T1000 (cell line): ENCODE measurements around the gene ANKS1B.
A peak's percentile ranks its signal among the peaks of the same experiment; 100 is the strongest.
"Not testable (repeated sequence)": the region's sequence is repeated elsewhere in the genome, so short reads cannot be mapped to it uniquely, and the experiment has no call there.

Experiments used
- DNase-seq: peaks from one replicate; lab custom pipeline; 2025; ENCODE audit warnings: mixed read lengths; lab: John Stamatoyannopoulos, UW

ANKS1B gene

DNA sequence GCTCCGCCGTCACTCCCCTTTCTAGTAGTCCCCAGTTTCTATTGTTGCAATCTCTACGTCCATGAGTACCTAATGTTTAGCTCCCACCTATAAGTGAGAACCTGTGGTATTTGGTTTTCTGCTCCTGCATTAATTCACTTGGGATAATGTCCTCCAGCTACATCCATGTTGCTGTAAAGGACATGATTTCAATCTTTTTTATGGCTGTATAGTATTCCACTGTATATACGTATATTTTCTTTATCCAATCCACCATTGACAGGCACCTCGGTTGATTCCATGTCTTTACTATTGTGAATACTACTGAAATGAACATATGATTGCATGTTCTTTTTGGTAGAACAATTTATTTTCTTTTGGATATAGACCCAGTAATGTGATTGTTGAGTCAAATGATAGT lies 114.7 kb downstream of the ANKS1B start:
- DNase-seq, result no peak

DNA sequence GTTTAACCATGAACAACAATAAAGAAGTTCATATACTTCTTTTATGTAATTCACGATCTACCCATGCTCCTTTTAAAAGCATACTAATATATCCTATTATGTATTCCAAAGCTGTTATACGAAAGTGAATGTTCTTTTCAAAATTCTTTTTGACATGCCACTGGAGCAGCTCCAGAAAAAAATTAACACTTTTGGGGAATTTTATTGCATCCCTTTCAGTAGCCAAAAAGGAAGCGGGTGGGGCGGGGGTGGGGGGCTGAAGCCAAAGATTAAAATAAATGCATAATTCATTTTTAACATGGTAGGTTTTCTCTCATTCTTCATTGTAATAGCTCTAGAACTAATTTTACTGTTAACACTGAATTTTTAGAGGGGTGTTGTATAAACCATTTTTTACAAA lies 123.0 kb downstream of the ANKS1B start:
- no peak for DNase-seq

DNA sequence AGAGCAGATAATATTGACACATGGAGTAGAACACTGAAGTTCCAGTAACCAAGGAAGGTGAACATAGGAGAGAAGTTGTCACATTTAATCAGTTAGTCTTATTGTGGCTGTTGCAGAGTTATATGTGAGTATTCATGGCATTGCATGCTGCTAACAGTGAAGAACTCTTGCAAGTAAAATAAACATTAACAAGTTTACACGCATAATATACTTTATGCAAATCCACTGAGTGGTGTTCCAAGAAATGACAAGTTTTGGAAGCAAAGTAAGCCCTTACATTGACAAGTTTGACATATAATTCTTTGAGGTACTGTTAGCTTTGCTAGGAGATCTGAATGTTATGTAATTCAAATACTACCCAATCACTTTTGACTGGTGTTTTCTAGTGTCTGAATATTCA lies 125.6 kb downstream of the ANKS1B start:
- DNase-seq, result no peak

DNA sequence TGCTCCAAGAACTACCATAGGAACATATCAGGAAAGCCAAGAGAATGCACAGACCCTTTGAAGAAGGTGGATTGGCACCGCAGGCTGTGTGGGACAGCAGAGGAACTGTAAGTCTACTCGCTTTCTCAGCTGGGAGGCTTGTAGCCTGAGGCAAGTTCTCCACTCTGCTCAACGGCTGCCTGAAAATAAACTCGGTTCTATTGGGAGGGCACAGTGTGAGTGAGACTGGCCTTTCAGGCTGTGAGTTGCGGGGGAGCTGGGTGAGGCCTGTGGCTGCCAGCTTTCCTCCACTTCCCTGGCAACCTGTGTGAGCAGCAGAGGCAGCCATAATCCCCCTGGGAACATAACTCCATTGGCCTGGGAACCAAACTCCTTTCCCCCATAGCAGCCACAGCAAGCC lies 132.1 kb downstream of the ANKS1B start:
- DNase-seq, result no peak

DNA sequence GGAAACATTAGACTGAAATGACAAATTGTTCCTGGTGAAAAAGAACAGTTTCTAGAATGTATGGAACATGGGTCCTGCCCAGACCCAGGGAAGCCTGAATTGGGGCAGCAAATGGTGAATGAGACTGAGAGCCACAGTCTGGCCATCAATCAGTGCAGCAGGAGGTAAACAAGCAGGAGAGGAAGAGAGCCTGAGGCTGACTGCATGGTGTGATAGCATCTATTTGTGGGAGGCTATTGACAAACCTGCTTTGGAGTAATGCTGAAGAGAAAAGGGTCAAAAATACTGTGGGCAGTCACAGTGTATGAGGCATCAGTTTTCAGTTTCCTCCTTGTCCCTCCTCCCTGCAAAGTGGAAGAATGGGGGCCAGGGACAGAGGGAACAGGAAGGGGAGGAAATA lies 136.8 kb downstream of the ANKS1B start:
- DNase-seq, result no peak

DNA sequence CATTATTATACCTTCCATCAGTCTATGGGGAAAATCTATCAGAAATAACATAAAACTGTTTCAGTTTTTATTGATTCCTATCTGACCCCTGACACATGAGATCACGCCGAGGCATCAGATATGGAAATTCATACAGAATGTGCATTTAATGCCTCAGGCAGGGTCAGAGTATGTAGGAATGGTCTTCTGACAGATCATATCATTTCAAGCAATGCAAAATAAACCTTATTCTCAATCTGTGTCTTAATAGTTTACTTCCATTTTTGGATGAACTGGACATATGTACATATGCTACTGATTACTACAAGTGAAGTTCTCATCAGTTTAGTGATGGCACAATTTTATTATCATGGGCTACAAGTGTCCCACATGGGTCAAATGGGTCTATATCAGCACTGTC lies 150.0 kb downstream of the ANKS1B start:
- no peak for DNase-seq

DNA sequence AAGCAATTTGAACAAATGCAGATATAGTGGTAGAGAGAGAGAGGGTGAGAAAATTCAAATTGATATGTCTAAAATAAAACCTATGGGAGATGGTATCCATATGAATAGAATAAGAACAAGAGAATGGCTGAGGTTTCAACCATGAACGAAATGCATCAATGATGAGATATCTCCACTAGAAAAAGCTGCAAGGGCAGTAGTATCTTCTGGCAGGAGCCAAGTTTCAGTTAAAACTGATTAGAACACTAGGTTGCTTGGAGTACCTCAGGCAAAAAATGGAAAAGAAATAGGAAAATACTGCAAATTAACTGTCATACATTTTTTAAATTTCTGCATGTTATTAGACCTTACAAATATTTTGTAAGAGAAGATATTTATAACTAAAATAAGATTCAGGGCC lies 151.3 kb downstream of the ANKS1B start:
- no peak for DNase-seq

DNA sequence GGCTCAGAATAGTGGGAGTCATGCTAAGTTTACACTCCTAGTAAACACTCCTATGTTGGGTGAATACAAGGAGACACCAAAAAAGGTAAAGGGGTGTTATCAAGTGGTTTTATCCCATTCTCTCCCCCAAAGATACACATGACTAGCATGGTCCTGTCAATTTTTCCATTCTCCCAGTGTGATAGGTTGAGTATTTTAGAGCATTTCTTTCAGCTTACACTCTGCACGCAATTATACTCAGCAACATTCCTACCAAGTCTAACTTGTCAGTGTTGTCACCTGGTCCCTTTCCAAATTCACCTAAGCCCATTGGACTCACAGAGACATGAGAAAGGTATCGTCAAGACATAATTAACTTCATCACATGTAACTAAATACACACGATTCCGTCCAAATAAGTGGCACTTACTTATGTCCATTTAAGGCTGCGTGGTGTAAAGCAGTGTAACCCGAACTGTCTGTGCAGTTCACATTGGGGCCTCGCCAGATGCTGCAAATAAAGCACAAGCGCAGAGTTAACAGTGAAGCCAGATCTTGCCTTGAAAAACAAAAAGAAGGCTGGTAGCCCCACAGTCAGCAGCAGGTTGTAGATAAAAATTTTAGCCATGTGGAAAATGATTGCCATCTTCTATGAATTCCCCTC lies 159.7 kb downstream of the ANKS1B start:
- DNase-seq, result no peak

DNA sequence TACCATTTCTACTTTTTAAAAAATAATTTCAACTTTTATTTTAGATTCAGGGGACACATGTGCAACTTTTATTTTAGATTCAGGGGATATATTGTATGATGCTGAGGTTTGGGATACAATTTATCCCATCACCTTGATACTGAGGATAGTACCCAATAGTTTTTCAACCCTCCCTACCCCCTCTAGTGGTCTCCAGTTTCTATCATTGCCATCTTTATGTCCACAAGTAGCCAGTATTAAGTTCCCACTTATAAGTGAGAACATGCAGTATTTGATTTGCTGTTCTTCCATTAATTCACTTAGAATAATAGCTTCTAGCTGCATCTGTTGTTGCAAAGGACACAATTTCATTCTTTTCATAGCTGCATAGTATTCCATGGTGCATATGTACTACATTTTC lies 162.5 kb downstream of the ANKS1B start:
- DNase-seq, result no peak

DNA sequence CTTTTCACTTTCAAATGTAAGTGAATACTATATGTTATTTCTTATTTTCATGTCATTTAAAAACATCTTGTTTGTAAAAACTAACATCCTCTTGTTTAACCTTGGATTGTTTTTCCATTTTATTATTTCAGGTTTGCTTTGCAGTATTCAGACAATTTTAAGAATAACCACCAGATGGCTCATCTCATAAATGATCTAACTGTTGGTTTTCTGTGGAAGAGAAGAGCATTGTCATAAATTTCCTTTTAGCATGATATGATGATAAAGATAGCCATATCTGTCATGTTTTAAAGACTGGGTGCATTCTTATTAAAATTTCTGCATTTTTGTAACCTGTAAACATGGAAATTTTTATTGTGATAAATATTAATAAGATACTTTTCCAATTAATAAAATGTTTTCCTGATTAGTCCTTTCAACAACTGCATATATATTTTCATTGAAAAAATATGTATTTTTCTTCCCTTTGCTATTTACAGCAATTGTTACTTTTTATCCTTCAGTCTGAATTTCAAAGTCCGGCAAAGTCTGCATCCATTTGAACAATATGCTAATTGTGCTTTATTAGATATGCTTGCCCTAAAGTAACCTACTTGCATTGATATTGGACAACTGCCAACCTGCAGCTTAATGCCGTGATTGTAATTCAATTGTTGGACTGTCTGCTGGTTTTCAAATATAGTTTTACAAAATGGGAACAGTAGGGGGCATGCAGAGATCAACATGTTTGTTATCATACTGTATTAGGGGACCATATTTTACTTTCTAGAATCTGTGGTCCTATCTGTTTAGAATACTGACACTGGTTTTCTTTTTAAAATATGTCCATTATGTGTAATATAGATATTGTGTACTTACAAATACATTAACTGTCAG lies 173.8 kb downstream of the ANKS1B start:
- DNase-seq, result peak; percentile 2

DNA sequence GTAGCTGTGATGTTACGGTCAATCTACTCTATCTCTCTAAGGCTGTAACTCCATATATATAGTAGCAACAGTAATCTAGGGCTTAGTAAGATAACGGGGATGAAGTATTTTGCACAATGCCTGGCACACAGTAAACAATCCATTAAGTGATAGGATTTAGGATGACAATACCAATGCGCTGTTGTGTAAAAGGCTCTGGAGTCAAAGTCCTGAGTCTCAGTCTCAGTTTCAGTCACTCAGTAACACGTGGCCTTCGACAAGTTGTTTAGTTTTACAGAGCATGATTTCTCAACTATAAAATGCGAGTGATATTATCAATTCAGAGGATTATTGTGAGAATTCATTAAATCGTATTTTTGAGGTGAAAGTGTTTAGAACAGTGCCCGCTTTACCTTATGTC lies 174.8 kb downstream of the ANKS1B start:
- DNase-seq, result no peak

DNA sequence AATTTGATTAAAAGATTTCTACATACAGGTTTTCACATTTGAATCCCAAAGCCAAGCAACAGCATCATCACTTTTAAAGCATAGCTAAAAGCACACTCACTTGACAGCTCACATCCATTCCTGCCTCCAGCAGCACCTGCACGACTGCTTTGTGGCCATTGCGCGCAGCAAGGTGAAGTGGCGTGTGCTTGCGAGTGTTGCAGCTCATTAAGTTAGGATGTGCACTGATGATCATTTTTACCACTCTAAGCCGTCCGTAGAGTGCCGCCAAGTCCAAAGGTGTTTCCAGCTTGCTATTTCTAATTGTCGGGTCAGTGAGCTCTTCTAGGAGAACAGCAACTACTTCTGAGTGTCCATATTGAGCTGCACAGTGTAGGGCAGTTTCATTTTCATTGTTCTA lies 178.4 kb downstream of the ANKS1B start:
- no peak for DNase-seq

DNA sequence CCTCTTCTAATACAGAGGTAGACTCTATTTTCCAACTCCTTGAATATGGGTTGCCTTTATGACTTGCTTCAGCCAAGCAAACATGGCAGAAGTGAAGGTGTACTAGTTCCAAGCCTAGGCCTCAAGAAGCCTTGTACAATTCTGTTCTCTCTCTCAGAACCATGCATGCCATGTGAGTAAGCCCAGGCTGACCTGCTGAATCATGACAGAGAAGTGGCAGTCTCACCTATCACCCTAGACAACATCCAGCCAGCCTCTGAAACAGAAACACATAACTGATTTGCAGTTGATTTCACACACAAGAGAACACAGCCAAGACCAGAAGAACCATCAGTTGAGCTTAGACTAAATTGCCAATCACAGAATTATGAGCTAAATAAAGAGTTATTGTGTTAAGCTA lies 180.0 kb downstream of the ANKS1B start:
- DNase-seq, result no peak

DNA sequence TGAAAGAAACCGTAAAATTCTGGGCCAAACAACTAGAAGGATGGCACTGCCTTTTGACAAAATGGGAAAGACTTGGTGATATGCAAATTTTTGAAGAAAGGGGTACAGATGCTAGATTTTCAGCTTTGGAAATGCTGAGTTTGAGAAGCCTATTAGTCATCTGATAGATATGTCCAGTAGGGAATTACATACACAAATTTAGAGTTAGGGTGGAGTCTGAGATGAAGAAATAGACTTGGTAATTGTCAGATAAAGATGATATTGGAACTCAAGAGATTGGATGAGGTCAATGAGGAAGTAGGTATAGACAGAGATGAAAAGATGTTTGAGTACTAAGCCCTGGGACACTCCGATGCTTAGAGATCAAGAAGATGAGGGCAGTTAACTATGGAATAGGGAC lies 184.1 kb downstream of the ANKS1B start:
- no peak for DNase-seq

DNA sequence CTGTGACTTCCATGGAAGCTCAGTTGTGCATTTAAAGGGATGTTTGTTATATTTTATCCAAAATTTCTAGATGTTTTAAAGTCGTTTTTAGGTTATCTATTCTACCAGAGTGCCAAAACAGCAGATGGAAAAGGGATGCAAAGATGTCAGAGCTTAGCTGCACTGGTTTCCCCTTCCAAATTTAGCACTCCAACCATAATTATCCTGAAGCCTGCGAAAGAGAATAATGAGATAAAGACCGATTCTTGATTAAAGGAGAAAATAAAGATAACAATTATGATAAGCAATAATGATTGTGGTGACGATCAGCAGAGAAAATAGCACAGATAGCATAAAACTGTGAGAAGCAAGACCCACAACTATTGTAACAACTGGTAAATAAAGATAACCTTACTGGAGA lies 186.8 kb downstream of the ANKS1B start:
- not testable (repeated sequence) for DNase-seq

DNA sequence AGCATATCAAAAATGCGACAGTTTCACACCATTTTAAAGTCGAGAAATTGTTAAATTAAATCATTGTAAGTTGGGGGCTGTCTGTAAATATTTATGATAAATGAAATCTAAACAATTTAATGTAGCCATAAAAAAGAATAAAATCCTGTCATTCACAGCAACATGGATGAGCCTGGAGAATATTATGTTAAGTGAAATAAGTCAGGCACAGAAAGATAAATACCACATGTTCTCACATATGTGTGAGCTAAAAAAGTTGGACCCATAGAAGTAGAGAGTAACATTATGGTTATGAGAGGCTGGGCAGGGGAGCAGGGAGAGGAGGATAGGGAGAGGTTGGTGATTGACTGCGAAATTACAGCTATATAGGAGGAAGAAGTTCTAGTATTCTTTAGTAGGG lies 201.3 kb downstream of the ANKS1B start:
- no peak for DNase-seq

DNA sequence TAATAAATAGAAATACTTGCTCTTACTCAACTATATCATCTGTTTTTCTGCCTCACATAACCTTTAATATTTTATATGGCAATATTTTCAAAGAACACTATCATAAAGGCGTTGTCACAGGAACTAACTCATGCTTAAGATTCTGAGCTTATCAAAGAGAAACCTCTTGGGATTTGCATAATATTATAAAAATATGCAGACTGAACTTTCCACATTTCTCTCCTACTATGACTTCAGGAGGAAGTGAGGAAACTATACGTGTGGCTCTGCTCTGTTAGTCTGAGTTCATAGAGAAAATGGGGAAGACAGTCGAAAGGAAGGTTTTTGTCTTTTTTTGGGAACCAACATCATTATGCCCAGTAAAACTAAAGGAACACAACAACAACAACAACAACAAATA lies 212.5 kb downstream of the ANKS1B start:
- DNase-seq, result no peak

DNA sequence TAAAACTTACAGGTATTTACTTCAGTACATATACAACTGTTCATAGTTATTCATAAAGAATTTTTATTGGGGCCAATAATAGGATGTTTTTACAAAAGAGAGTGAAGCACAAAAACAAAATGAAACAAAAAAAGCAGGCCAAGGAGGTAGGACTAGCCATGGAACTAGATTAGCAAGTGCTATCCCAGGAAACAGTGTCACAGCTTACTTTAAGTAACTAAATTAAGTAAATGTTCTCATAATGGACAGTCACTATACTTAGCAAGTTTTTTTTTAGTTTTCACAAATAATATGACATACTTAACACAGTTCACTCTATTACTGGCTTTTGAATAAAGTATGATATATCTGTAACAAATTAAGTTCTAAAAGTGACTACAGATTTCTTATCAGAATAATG lies 213.1 kb downstream of the ANKS1B start:
- no peak for DNase-seq

DNA sequence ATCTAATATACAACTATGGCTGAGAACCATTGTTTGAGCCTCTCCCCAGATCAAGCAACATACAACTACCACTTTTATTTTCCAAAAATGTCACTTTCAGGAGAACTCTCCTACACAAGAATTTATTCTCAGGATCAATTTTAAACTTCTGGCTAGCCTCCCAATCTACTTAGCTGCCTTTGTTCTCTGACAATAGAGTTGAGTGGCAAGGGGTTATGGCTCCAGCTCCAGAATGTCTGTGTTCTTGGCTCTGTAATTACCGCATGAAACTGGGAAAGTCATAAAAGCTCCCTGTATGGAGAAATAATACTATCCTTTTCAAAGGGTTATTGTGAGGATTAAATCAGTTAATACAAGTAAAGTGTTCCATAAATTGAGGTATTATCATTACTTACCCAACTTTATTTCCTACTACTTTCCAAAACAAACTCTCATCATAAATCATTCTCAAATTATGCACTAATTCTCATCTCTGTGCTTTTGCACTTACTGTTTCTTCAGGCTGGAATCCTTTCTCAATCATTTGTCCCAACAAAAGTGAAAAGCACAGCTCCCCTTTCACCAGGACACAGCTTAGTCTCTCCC lies 215.2 kb downstream of the ANKS1B start:
- DNase-seq, result no peak

DNA sequence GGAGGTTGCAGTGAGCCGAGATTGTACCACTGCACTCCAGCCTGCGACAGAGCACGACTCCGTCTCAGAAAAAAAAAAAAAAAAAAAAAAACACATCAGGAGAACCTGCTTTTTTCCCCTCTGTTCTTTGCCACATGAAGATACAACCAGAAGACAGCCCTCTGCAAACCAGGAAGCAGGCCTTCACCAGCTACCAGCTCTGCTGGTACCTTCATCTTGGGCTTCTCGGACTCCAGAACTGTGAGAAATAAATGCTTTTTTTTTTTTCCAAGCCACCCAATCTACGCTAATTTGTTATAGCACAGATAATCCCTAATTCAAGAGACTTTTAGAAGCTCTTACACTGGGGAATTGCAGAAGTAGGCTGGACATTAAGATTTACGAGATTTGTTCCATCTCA lies 216.0 kb downstream of the ANKS1B start:
- no peak for DNase-seq

DNA sequence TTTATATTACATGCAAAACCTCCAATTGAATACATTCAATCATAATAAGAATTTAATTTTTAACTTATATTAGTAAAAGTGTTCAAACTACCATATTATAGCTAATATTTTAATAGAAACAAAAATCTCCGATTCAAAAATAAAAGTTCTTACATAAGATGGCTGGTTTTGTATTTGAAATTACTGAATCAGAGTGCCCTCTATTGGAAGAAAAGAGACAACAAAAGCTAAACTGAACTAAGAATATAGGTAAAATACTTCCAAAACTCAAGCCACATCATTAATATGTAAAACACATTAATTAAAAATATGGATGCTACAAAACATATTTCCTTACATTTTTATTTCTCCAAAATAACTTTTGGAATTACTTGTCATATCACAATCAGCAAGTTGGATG lies 216.9 kb downstream of the ANKS1B start:
- DNase-seq, result no peak

DNA sequence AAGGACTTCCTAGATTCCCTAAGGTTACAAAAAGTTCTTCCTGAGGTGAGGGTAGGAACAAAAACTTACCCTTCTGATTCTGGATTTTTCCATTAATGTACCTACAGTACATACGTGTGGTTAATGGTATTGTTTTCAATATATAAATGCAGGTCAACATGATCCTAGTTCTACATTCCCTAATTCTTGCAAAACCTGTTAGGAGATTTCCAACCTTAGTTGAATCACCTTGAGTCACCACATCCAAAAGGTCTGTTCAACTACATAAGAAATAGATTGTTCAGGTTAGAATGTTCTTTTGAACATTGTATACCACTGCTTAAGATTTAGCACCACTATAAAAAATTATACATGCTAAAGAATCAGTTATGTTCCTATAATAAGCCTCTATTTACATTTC lies 218.3 kb downstream of the ANKS1B start:
- no peak for DNase-seq

DNA sequence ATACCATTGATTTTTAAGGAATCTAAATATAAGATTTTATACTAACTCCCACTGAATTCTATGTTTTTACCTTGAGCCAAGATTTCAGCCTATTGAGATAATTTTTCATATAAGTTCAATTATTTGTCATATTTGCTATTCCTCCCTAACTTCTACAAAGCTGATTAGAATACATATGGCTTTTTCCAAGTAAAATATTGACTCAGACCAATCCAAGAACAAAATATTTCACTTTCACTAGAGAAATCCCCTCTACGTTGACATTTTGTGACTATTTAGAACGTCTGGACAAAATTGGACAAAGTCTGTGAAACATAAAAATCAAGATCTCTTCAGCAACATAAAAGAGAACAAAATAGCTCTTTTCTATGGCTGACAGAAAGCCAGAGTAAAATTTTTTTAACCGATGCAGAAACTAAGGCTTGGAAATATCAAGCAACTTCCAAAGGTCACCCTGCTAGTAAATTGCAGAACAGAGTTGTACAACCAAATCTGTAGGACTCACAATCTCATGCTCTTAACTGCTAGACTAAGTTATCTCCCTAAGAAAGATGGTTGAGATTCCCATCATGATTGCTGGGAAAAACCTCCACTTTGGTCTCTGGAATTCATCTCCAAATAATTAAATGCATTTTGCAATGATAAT lies 219.1 kb downstream of the ANKS1B start:
- DNase-seq, result no peak
